Stimulated activated CD4-positive, alpha-beta T cell treated with anti-CD3 and anti-CD28 coated beads, Interleukin-1b, Interleukin-23, amount 100 ng/mL, for 1 hour (primary cell): Measurements from ENCODE around the gene CES4A.
"Not testable (repeated sequence)": the region's sequence is repeated elsewhere in the genome, so short reads cannot be mapped to it uniquely, and the experiment has no call there.

ENCODE experiments used
- DNase-seq, 2 donors: peaks; one replicate each; pipeline ENCODE4 v3.0.0-alpha.2; 2020; ENCODE audit warnings: low read depth in 2 of 2

CES4A gene

DNA sequence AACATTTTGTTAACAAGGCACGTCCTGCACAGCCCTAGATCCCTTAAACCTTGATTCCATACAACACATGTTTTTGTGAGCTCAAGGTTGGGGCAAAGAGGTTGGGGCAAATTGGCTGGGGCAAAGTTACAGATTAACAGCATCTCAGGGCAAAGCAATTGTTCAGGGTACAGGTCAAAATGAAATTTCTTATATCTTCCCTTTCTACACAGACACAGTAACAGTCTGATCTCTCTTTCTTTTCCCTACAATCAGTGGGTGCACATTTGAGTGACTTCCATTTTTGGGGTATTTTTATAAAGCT is 32.3 kb upstream of the CES4A start:
- DNase-seq, result not testable (repeated sequence)

DNA sequence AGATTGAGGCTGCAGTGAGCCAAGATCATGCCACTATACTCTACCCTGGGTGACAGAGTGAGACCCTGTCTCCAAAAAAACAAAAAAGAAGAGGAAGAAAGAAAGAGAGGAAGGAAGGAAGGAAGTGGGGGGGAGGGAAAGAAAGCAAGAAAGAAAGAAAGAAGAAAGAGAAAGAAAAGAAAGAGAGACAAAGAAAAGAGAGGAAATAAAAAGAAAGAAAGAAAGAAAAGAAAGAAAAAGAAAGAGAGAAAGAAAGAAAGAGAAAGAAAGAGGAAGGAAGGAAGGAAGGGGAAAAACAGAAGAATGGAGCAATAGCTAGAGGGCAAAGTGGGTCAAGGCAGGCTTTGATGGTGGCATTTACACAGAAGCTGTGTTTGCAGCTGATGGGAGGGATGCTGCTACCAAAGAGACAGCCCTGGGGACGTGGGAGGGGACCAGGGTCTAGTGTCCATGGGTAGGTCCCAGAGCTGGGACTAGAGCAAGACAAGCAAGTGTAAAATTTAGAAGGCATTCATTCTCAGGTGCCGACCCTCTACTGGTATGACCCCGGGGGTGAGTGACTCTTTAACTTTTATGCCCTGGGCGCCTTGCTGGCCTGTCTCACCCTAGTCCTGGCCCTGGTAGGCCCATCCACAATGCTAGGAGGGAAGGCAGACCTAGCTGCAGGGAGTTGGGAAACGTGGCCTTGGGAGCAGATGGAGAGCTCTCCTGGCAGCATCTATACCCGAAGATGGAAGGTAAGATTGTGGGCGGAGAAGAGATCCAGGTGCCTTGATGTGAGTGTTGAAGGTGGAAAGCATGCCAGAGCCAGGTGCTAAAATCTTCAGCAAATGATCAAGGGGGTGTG is 29.3 kb upstream of the CES4A start:
- no peak for DNase-seq

DNA sequence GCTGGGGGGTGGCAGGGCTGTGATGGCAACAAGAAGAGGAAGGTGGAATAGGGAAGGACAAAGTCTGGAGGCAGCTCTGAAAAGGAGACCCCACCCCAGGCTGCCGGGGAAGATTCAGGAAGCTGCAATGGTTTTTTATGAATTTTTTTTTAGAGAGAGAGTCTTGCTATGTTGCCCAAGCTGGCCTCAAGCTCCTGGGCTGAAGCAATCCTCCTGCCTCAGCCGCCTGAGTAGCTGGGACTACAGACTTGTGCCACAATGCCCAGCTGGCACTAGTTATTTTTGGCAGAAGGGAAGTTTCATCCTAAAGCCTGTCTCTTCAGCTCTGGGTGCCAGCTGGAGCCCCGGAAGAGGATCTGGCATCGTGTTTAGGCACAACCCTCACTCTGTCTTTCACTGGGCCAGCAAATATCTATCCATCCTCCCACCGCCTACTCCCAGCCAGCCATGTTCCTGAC is 28.7 kb upstream of the CES4A start:
- DNase-seq, result no peak

DNA sequence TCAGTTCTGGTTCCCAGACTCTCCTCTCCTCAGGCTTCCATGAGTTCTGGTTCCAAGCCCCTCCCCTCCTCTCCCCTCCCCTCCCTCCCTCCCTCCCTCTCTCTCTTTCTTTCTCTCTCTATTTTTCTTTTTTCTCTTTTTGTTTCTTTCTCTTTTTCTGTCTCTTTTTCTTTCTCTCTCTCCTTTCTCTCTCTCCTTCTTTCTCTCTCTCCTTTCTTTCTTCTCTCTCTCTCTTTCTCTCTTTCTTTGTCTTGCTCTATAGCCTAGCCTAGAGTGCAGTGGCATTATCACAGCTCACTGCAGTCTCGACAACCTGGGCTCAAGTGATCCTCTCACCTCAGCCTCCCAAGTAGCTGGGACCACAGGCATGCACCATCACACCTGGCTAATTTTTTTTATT is 28.1 kb upstream of the CES4A start:
- no peak for DNase-seq

DNA sequence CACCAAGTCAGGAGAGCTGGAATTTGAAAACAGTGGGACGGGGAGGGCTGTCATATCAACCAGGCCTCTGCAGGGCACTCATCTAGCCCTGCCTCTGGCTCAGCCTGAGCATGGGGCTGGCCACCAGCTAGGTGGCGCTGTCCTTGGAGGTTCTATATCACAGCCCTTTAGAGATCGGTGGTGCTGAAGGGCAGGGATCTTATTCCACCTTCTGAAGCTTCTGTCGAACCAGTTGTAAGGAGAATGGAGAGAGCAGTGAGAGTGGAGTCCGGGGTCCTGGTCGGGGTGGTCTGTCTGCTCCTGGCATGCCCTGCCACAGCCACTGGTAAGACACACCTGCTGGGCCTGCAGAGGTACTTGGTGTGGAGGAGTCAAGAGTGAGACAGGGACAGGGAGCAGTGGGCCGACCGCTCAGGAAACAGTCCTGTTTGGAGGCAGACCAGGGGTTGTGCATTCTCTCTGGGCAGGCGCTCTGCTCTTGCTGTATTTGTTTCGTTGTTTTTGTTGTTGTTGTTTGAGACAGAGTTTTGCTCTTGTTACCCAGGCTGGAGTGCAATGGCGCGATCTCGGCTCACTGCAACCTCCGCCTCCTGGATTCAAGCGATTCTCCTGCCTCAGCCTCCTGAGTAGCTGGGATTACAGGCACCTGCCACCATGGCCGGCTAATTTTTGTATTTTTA is 27.2 kb upstream of the CES4A start, which contains the start of gene CES3:
Gene CES3, plus strand, starts transcription at position 202 of the 680 bp plus-strand sequence. Its CDS starts 42 bp downstream, at position 244.
- no peak for DNase-seq

DNA sequence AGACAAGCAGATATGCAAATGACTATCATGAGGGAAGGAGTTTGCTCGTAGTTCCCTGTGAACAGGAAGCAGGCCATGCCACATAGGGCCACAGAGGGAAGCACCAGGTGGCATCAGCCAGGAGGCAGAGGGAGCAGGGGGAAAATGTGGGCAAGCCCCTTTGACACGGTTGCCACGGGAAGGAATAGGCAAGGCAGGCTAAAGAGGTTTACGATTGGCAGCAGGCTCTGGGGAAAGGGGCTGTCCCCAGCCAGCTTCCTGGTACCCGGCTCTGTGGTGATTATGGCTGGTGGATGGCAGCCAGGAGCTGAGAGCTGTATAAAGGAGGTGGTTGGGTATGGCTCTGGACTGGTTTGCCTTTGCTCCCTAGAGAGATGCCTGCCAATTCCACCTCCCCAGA is 26.5 kb upstream of the CES4A start:
- no peak for DNase-seq

DNA sequence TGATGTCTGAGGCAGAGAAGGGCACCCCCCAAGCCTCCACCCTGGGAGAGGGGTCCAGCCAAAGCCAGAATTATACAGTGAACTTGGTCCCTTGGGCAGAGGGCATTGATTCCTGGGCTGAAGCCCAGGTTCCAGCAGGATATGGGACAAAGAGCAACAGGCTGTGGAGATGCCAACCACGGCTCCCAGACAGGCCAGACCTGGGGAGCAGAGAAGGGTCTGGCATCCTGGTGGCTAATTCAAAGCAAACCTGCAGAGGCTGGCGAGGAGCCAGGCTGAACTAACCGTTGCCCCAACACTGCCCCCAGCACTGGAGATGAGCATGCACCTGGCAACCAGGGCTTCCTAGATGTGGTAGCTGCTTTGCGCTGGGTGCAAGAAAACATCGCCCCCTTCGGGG is 24.3 kb upstream of the CES4A start:
- DNase-seq, result no peak

DNA sequence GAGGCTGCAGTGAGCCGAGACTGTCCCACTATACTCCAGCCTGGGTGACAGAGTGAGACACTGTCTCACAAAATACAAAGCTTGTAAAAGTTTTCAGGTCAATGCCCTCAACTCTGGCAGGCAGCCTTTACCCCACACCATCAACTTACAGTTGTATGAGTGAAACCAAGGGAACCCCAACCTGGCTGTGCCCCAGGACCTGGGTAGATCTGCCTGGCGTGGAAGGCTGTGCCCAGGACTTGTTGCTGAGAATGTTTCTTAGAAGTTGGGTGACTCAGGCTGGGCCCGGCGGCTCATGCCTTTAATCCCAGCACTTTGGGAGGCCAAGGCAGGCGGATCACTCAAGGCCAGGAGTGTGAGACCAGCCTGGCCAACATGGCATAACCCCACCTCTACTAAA is 19.5 kb upstream of the CES4A start:
- DNase-seq, result no peak

DNA sequence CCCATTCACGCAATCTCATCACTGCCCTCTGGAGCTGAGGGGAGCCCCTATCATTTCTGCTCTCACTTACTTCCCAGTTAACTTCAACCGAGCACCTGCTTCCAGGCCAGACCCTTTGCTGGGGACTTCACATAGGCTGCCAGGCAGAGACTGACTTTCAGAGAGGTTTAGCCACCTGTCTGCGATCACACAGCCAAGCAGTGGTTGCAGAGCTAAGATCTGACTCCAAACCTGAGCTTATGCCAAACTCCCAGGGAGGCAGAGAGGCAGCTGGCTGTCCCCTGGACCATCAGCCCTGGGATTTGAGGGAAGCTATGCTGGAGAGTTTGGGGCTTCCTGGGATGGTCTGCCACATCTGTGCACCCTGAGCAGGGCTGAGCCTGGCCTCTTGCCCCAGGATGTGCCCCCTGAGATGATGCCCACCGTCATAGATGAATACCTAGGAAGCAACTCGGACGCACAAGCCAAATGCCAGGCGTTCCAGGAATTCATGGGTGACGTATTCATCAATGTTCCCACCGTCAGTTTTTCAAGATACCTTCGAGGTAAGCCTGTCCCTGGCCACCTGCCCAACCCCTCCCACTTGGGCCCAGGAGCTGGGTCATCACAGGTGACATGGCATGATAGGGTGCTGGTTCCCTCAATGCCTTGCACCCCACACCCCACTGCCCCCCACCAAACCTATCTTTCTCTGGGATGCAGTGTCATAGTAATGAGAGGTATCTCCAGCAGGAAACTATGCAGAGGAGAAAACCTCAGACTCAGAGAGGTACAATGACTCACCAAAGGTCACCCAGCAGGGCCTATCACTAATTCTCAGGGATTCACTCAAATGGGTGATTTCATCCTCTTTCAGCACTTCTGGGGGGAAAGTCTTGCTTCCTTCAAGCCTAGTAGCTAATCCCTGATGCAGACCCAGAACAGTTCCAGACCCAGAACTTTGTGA is 17.3 kb upstream of the CES4A start:
- no peak for DNase-seq

DNA sequence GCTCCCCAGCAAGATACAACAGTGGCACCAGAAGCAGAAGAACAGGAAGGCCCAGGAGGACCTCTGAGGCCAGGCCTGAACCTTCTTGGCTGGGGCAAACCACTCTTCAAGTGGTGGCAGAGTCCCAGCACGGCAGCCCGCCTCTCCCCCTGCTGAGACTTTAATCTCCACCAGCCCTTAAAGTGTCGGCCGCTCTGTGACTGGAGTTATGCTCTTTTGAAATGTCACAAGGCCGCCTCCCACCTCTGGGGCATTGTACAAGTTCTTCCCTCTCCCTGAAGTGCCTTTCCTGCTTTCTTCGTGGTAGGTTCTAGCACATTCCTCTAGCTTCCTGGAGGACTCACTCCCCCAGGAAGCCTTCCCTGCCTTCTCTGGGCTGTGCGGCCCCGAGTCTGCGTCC is 15.4 kb upstream of the CES4A start:
- no peak for DNase-seq

DNA sequence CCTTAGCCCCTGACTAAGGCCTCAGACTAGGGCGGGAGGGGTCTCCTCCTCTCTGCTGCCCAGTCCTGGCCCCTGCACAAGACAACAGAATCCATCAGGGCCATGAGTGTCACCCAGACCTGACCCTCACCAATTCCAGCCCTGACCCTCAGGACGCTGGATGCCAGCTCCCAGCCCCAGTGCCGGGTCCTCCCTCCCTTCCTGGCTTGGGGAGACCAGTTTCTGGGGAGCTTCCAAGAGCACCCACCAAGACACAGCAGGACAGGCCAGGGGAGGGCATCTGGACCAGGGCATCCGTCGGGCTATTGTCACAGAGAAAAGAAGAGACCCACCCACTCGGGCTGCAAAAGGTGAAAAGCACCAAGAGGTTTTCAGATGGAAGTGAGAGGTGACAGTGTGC is 14.7 kb upstream of the CES4A start:
- no peak for DNase-seq

DNA sequence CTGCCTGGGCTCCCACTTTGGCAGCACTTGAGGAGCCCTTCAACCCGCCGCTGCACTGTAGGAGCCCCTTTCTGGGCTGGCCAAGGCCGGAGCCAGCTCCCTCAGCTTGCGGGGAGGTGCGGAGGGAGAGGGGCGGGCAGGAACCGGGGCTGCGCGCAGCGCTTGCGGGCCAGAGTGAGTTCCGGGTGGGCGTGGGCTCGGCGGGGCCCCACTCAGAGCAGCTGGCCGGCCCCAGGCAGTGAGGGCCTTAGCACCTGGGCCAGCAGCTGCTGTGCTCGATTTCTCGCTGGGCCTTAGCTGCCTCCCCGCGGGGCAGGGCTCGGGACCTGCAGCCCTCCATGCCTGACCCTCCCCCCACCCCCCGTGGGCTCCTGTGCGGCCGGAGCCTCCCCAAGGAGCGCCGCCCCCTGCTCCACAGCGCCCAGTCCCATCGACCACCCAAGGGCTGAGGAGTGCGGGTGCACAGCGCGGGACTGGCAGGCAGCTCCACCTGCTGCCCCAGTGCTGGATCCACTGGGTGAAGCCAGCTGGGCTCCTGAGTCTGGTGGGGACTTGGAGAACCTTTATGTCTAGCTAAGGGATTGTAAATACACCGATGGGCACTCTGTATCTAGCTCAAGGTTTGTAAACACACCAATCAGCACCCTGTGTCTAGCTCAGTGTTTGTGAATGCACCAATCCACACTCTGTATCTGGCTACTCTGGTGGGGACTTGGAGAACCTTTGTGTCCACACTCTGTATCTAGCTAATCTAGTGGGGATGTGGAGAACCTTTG is 14.0 kb upstream of the CES4A start:
- DNase-seq, result not testable (repeated sequence)

DNA sequence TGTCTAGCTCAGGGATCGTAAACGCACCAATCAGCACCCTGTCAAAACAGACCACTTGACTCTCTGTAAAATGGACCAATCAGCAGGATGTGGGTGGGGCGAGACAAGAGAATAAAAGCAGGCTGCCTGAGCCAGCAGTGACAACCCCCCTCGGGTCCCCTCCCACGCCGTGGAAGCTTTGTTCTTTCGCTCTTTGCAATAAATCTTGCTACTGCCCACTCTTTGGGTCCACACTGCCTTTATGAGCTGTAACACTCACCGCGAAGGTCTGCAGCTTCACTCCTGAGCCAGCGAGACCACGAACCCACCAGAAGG is 13.5 kb upstream of the CES4A start:
- DNase-seq, result not testable (repeated sequence)

DNA sequence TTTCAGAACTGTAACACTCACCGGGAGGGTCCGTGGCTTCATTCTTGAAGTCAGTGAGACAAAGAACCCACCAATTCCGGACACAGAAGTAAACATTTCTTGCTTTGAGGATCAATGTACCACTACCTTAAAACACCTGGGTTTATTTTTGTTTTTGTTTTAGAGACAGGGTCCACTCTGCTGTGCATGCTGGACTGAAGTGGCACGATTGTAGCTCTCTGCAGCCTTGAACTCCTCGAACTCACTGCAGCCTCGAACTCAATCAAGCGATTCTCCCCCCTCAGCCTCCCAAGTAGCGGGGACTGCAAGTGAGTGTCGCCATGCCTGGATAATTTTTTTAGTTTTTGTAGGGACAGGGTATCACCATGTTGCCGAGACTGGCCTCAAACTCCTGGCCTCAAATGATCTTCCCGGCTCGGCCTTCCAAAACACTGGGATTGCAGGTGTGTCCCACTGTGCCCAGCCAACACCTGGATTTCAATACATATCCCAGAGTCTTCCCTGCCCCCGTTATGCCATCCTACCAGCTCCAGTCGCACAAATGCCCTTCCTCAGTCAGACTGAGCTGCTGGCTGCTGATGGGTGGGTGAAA is 13.0 kb upstream of the CES4A start:
- DNase-seq, result no peak

DNA sequence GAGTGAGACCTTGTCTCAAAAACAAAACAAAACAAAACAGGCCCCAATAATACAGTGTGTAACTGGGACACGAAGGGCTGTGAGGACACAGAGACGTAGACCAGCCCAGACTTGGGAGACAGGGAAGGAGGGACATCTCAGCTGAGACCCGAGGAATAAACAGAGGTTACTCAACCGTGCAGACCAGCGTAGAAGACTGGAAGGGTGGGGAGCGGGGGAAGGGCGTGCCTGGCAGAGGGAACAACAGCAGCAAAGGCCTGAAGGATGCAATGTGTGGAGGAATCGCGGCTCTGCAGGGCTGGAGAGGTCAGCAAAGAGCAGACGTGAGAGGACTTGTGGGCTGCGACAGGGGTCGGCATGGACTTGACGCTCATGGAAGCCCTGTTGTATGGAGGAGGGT is 11.6 kb upstream of the CES4A start:
- DNase-seq, result no peak

DNA sequence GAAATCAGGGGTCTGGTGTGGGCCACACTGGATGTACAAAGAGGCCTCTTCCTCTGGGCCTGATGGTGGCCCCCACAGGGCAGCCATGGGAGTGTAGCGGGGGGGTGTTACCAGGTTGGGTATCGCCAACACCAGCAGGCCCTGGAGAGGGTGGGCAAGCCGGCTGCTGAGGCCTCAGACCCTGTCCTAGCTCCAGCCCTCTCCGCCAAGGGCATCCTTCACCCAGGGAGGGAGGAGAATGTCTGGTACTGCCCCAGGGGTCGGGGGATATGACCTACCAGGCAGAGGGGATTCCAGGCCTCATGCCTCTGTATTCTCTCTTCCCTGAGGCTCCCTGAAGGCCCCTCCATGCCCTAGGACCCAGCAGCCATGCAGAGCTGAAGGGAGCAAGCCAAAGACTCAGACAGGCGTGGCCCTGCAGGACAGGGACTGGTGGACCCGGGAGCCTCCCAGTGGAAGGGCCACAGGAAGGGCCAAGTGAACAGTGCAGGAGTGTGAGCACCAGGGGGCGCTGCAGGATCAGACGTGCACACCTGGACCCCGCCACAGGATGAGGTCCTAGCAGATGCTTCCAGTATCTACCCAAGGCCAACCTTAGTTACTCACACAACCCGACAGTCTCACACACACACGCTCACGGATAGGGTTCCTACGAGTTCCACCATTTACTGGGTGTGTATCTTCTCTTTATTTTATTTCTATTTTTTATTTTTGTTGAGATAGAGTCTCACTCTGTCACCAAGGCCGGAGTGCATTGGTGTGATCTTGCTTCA is 10.9 kb upstream of the CES4A start:
- peak; percentile 74 to 92 for DNase-seq

DNA sequence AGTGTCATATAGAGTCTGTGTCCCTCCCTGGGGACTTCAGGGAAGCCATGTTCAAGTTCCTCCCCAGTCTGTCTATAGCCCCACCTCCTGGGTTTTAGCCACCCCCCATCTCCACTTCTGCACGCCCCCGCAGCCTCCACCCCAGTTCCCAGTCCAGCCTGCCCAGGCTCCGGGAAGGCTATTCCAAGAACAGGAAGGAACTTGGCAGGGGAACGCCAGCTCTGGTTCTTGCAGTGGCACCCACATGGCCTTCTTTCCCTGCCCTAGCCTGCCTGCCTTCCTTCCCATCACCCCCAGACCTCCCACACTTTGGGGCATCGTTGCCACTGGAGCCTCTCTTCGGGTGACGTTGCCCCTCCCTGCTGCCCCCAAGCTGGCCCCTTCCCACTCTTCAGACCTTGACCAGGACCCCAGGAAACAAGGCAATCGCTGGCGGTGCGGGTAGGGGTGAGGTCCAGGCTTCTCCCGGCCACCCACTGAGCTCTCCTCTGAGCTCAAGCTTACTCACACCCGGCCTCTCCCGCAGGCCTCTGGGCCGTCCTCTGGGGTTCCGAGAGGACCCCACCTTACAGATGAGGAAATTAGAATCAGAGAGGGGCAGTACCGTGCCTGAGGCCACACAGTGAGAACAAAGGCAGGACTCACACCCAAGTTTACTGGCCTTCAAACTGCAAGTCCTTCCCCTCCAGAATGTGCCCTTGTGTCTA is 9.2 kb upstream of the CES4A start:
- no peak for DNase-seq

DNA sequence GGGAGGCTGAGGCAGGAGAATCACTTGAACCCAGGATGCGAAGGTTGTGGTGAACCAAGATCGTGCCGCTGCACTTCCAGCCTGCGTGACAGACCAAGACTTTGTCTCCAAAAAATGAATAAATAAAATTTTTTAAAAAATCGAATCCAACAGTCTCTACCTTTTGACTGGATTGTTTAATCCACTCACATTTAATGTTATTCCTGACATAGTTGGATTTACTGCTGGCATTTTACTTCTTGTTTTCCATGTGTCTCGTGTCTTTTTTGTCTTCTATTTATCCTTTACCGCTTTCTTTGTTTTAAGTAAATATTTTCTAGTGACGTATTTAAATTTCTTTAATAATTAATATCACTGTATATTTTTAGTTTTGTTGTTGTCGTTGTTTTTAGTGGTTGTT is 5.4 kb upstream of the CES4A start:
- DNase-seq, result no peak

DNA sequence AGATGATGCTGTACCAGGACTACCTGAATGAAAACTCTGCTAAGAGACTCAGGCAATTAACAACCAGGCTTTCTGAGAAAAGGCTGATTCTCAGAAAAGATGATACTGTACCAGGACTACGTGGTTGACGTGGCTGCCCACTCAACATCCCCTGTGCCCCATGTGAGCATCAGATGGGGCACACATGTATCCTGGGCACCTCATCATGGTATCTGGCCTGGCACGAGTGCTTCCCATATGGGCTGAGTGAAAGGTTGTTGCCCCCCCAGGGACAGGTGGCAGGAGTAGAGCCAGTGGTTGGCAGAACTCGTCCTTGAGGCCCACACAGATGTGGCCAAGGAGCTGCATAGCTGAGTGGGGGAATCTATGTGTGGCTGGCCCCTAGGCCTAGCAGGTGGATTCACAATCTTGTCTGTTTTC is 3.5 kb upstream of the CES4A start:
- DNase-seq, result no peak

DNA sequence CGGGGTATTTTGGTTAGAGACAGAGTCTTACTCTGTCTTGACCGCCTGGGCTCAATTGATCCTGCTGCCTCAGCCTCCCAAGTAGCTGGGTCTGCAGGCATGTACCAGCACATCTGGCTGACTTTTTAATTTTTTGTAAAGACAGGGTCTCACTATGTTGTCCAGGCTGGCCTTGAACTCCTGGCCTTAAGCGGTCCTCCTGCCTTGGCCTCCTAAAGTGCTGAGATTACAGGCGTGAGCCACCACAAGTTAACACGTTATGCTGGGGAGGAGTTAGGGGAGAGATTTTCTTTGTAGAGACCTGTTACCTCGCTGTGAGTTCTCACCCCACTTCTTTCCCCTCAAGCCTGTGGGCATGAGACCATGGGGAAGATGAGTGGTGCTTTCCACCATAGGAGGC is 1.8 kb upstream of the CES4A start:
- no peak for DNase-seq
